GM23338 (cell line): Measurements from ENCODE around the gene CNOT6. TPM values are rescaled to one million over a fixed set of nuclear protein-coding genes. Genes with fewer than 3 reads are reported as not detected.

Experiments used
- ATAC-seq: fragments of 200-7000 bp; cut with Tn5 transposase; 3 replicates; pipeline ENCODE4 v1.9.1; 2020
- DNase-seq: peaks from one replicate; pipeline ENCODE4 v3.0.0-alpha.2; 2015; ENCODE audit warnings: low spot score
- H2AFZ ChIP-seq: fragments of 200-600 bp; sonication (generic); 2 replicates; pipeline ENCODE4 v1.8.0; 2016; ENCODE audit warnings: antibody characterized with exemption, mild to moderate bottlenecking, moderate library complexity
- H3F3A ChIP-seq: fragments of 200-600 bp; sonication (generic); replicated peaks from 2 replicates; pipeline ENCODE4 v1.8.0; 2017; ENCODE audit warnings: antibody characterized with exemption, mixed run types, low read depth
- H3K27ac ChIP-seq: fragments of 200-600 bp; sonication (generic); 2 replicates; pipeline ENCODE4 v1.6.1; 2016; ENCODE audit warnings: low read depth
- H3K27me3 ChIP-seq: fragments of 200-600 bp; sonication (generic); 2 replicates; pipeline ENCODE4 v1.8.0; 2016; ENCODE audit warnings: mild to moderate bottlenecking, mixed run types, moderate library complexity; ENCODE audit not compliant: insufficient read depth
- H3K36me3 ChIP-seq: fragments of 200-600 bp; sonication (generic); 2 replicates; pipeline ENCODE4 v1.8.0; 2016; ENCODE audit warnings: mild to moderate bottlenecking; ENCODE audit not compliant: insufficient read depth
- H3K4me1 ChIP-seq: fragments of 200-600 bp; sonication (generic); 2 replicates; pipeline ENCODE4 v1.8.0; 2016; ENCODE audit warnings: mild to moderate bottlenecking, moderate library complexity; ENCODE audit not compliant: insufficient read depth
- H3K4me2 ChIP-seq: fragments of 200-600 bp; sonication (generic); 2 replicates; pipeline ENCODE4 v1.7.1; 2017; ENCODE audit warnings: mixed run types
- H3K4me3 ChIP-seq: fragments of 200-600 bp; sonication (generic); 2 replicates; pipeline ENCODE4 v1.6.1; 2016; ENCODE audit warnings: mixed run types
- H3K79me2 ChIP-seq: fragments of 200-600 bp; sonication (generic); replicated peaks from 2 replicates; pipeline ENCODE4 v1.8.0; 2017; ENCODE audit warnings: mild to moderate bottlenecking; ENCODE audit not compliant: insufficient read depth
- H3K9me2 ChIP-seq: fragments of 200-600 bp; sonication (generic); 2 replicates; pipeline ENCODE4 v1.8.0; 2017; ENCODE audit not compliant: insufficient read depth
- H4K20me1 ChIP-seq: fragments of 200-600 bp; sonication (generic); replicated peaks from 2 replicates; pipeline ENCODE4 v1.8.0; 2017; ENCODE audit warnings: mild to moderate bottlenecking; ENCODE audit not compliant: insufficient read depth
- H3K27ac Mint-ChIP-seq: 2 replicates; pipeline ENCODE4 v1.8.0; 2020; ENCODE audit warnings: inconsistent platforms, mild to moderate bottlenecking, moderate library complexity, mixed read lengths
- H3K27me3 Mint-ChIP-seq: 3 replicates; pipeline ENCODE4 v1.8.0; 2022; ENCODE audit warnings: low read depth, mild to moderate bottlenecking, moderate library complexity, mixed read lengths, inconsistent platforms; ENCODE audit not compliant: insufficient read depth, poor library complexity
- H3K36me3 Mint-ChIP-seq: 3 replicates; pipeline ENCODE4 v1.8.0; 2021; ENCODE audit warnings: low read depth, mild to moderate bottlenecking, inconsistent platforms, moderate library complexity, mixed read lengths
- H3K4me1 Mint-ChIP-seq: 3 replicates; pipeline ENCODE4 v1.8.0; 2020; ENCODE audit warnings: mild to moderate bottlenecking, inconsistent platforms, mixed read lengths
- H3K4me3 Mint-ChIP-seq: 3 replicates; pipeline ENCODE4 v1.8.0; 2021; ENCODE audit warnings: moderate library complexity, mild to moderate bottlenecking, inconsistent platforms, mixed read lengths
- H3K9me3 Mint-ChIP-seq: 3 replicates; pipeline ENCODE4 v1.8.0; 2020; ENCODE audit warnings: moderate library complexity, mild to moderate bottlenecking, inconsistent platforms, mixed read lengths
- CREB1 ChIP-seq: fragments of 250-450 bp; sonication (Bioruptor Pico); IDR thresholded peaks from 2 replicates; pipeline ENCODE4 v1.5.0; 2020; ENCODE audit warnings: low read depth, mild to moderate bottlenecking, moderate library complexity
- EZH2 ChIP-seq: fragments of 200-600 bp; sonication (generic); IDR thresholded peaks from one replicate; pipeline ENCODE4 v1.8.0; 2017; ENCODE audit warnings: antibody characterized with exemption, mild to moderate bottlenecking, low read depth; ENCODE audit not compliant: unreplicated experiment
- JUNB ChIP-seq: IDR thresholded peaks from one replicate; pipeline ENCODE4 v1.6.1; 2016; ENCODE audit warnings: antibody characterized with exemption; ENCODE audit not compliant: unreplicated experiment
- STAT1 ChIP-seq: IDR thresholded peaks from one replicate; pipeline ENCODE4 v1.6.1; 2016; ENCODE audit warnings: antibody characterized with exemption; ENCODE audit not compliant: unreplicated experiment
- ZNF114 ChIP-seq: fragments of 250-450 bp; sonication (Bioruptor Pico); IDR thresholded peaks from 2 replicates; pipeline ENCODE4 v1.5.0; 2020; ENCODE audit warnings: mild to moderate bottlenecking, moderate library complexity
- ZNF331 ChIP-seq: fragments of 250-450 bp; sonication (Bioruptor Pico); IDR thresholded peaks from 2 replicates; pipeline ENCODE4 v1.5.0; 2020; ENCODE audit warnings: low read depth, mild to moderate bottlenecking, moderate library complexity
- polyA plus RNA-seq: library from polyadenylated mRNA; unstranded; fragments of >200 nt; fragmentation: Nextera tagmentation; extraction: Ambion mirVana; gene quantifications from 2 replicates; pipeline ENCODE4 v1.2.1, GENCODE V29; 2016
- total RNA-seq: library from RNA; depleted of rRNA; stranded (reverse); fragments of >200 nt; shearing (Covaris generic); gene quantifications from 2 replicates; pipeline ENCODE4 v1.2.3, GENCODE V29; 2014
- TF ChIP-seq, protein P1 (sequence below): fragments of 250-450 bp; sonication (Bioruptor Pico); IDR thresholded peaks from 2 replicates; pipeline ENCODE4 v1.5.0; 2020; ENCODE audit warnings: mild to moderate bottlenecking, moderate library complexity

The CNOT6 gene
- total and polyA plus RNA-seq, 2 experiments from 2014 or later: 14.6 to 38.7 TPM

- H3K27ac Mint-ChIP-seq: no peak overlapping the region
- Histone ChIP-seq H4K20me1 (no peaks in the 10 kb centered on the region), H3K36me3 (no peaks in the 10 kb centered on the region), H3K4me1 (0 out of 2 replicates have a peak, but pooled peaks cover 6% of the 10 kb centered on the region), H3K9me2 (no peaks in the 10 kb centered on the region), H3K4me3 (no peak overlapping the region), H3K27me3 (peaks cover 38% of the 10 kb centered on the region), H3K79me2 (no peaks in the 10 kb centered on the region), H3F3A (peaks cover 7% of the 10 kb centered on the region; the same call in 1 of the 2 replicates), H3K4me2 (no peak overlapping the region), H3K27ac (no peak overlapping the region), H2AFZ (no peak overlapping the region)
- no peak overlapping the region for H3K4me3 Mint-ChIP-seq
- TF ChIP-seq, protein P1, sequence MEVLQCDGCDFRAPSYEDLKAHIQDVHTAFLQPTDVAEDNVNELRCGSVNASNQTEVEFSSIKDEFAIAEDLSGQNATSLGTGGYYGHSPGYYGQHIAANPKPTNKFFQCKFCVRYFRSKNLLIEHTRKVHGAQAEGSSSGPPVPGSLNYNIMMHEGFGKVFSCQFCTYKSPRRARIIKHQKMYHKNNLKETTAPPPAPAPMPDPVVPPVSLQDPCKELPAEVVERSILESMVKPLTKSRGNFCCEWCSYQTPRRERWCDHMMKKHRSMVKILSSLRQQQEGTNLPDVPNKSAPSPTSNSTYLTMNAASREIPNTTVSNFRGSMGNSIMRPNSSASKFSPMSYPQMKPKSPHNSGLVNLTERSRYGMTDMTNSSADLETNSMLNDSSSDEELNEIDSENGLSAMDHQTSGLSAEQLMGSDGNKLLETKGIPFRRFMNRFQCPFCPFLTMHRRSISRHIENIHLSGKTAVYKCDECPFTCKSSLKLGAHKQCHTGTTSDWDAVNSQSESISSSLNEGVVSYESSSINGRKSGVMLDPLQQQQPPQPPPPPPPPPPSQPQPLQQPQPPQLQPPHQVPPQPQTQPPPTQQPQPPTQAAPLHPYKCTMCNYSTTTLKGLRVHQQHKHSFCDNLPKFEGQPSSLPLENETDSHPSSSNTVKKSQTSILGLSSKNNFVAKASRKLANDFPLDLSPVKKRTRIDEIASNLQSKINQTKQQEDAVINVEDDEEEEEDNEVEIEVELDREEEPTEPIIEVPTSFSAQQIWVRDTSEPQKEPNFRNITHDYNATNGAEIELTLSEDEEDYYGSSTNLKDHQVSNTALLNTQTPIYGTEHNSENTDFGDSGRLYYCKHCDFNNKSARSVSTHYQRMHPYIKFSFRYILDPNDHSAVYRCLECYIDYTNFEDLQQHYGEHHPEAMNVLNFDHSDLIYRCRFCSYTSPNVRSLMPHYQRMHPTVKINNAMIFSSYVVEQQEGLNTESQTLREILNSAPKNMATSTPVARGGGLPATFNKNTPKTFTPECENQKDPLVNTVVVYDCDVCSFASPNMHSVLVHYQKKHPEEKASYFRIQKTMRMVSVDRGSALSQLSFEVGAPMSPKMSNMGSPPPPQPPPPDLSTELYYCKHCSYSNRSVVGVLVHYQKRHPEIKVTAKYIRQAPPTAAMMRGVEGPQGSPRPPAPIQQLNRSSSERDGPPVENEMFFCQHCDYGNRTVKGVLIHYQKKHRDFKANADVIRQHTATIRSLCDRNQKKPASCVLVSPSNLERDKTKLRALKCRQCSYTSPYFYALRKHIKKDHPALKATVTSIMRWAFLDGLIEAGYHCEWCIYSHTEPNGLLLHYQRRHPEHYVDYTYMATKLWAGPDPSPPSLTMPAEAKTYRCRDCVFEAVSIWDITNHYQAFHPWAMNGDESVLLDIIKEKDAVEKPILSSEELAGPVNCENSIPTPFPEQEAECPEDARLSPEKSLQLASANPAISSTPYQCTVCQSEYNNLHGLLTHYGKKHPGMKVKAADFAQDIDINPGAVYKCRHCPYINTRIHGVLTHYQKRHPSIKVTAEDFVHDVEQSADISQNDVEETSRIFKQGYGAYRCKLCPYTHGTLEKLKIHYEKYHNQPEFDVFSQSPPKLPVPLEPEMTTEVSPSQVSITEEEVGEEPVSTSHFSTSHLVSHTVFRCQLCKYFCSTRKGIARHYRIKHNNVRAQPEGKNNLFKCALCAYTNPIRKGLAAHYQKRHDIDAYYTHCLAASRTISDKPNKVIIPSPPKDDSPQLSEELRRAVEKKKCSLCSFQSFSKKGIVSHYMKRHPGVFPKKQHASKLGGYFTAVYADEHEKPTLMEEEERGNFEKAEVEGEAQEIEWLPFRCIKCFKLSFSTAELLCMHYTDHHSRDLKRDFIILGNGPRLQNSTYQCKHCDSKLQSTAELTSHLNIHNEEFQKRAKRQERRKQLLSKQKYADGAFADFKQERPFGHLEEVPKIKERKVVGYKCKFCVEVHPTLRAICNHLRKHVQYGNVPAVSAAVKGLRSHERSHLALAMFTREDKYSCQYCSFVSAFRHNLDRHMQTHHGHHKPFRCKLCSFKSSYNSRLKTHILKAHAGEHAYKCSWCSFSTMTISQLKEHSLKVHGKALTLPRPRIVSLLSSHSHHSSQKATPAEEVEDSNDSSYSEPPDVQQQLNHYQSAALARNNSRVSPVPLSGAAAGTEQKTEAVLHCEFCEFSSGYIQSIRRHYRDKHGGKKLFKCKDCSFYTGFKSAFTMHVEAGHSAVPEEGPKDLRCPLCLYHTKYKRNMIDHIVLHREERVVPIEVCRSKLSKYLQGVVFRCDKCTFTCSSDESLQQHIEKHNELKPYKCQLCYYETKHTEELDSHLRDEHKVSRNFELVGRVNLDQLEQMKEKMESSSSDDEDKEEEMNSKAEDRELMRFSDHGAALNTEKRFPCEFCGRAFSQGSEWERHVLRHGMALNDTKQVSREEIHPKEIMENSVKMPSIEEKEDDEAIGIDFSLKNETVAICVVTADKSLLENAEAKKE: no peak
- TF ChIP-seq STAT1 (no peak), ZNF114 (no peak), EZH2 (no peak), CREB1 (CRISPR knock-in tag) (no peak), ZNF331 (CRISPR knock-in tag) (no peak), JUNB (no peak)
- peaks cover 5% of the 10 kb centered on the region; the same call in 1 of the 3 replicates for H3K36me3 Mint-ChIP-seq
- peaks cover 3% of the 10 kb centered on the region; the same call in 1 of the 3 replicates for H3K9me3 Mint-ChIP-seq
- ATAC-seq (no peak), DNase-seq (no peak)
- peaks cover 9% of the 10 kb centered on the region for H3K4me1 Mint-ChIP-seq
- peaks cover 36% of the 10 kb centered on the region for H3K27me3 Mint-ChIP-seq
Observed at GRCh38 chr5:180594311-180595045, 100.3 kb downstream of the CNOT6 start.
